ENCODE data around the gene MTIF3.

DNA sequence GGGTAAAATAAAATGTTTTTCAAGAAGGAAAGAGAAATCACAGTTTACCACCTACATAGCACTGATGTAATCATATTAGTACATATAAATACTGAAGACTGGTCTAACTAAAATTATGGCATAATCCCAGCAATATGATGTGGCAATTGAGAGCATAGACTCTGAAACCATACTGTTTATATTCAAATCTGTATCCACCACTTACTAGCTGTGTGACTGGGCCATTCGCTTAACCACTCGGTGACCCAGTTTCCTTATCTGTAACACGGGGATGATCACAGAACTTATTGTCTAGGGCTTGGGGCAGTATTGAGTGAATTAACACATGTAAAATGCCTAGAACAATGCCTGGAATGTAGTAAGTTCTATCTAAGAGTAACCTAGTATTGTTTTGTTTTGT, 39.0 kb downstream of the MTIF3 start:
- TF ChIP-seq, protein P1, sequence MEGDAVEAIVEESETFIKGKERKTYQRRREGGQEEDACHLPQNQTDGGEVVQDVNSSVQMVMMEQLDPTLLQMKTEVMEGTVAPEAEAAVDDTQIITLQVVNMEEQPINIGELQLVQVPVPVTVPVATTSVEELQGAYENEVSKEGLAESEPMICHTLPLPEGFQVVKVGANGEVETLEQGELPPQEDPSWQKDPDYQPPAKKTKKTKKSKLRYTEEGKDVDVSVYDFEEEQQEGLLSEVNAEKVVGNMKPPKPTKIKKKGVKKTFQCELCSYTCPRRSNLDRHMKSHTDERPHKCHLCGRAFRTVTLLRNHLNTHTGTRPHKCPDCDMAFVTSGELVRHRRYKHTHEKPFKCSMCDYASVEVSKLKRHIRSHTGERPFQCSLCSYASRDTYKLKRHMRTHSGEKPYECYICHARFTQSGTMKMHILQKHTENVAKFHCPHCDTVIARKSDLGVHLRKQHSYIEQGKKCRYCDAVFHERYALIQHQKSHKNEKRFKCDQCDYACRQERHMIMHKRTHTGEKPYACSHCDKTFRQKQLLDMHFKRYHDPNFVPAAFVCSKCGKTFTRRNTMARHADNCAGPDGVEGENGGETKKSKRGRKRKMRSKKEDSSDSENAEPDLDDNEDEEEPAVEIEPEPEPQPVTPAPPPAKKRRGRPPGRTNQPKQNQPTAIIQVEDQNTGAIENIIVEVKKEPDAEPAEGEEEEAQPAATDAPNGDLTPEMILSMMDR (tag by site-specific recombination; IDR thresholded peaks at IDR 0.05) = no peak
- TF ChIP-seq MYNN (tag by site-specific recombination; IDR thresholded peaks at IDR 0.05; ENCODE audit: borderline replicate concordance) = no peak
- no peak for TF ChIP-seq ZNF248 (tag by site-specific recombination; IDR thresholded peaks at IDR 0.05)
- TF ChIP-seq, protein P2, sequence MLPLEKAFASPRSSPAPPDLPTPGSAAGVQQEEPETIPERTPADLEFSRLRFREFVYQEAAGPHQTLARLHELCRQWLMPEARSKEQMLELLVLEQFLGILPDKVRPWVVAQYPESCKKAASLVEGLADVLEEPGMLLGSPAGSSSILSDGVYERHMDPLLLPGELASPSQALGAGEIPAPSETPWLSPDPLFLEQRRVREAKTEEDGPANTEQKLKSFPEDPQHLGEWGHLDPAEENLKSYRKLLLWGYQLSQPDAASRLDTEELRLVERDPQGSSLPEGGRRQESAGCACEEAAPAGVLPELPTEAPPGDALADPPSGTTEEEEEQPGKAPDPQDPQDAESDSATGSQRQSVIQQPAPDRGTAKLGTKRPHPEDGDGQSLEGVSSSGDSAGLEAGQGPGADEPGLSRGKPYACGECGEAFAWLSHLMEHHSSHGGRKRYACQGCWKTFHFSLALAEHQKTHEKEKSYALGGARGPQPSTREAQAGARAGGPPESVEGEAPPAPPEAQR (tag by site-specific recombination; IDR thresholded peaks at IDR 0.05) = no peak
- TF ChIP-seq ZIC2 (tag by site-specific recombination; IDR thresholded peaks at IDR 0.05) = no peak
